ENCODE data around the gene LRIT1.

The LRIT1 gene

GRCh38 chr10:84254552-84255478 is 13.5 kb upstream of the LRIT1 start:
- DNase-seq: no peak

GRCh38 chr10:84248794-84249193 is 7.4 kb upstream of the LRIT1 start:
- DNase-seq: peak in 2 of 56 donors; percentile 2 to 8

- DNase-seq: no peak
Observed at GRCh38 chr10:84247496-84247895, 6.2 kb upstream of the LRIT1 start.

GRCh38 chr10:84244651-84245270 is 3.4 kb upstream of the LRIT1 start, which contains the start of gene RGR:
RGR (plus strand) TSS chr10:84245053; CDS start chr10:84245091, 38 bp downstream.
- peak in 55 of 56 donors; percentile 37 to 98 (median 89) for DNase-seq

- DNase-seq: no peak
Observed at GRCh38 chr10:84243759-84244158, 2.4 kb upstream of the LRIT1 start.

- no peak for DNase-seq
Observed at GRCh38 chr10:84238909-84239308, 2.4 kb downstream of the LRIT1 start.

GRCh38 chr10:84237199-84238051 is 3.9 kb downstream of the LRIT1 start:
- DNase-seq: no peak

GRCh38 chr10:84236807-84237198 is 4.5 kb downstream of the LRIT1 start:
- no peak for DNase-seq

GRCh38 chr10:84235096-84235495 is 6.2 kb downstream of the LRIT1 start:
- no peak for DNase-seq

GRCh38 chr10:84234479-84234878 is 6.9 kb downstream of the LRIT1 start:
- DNase-seq: no peak

- peak in 1 of 56 donors; percentile 33 for DNase-seq
Observed at GRCh38 chr10:84233940-84234339, 7.4 kb downstream of the LRIT1 start.

GRCh38 chr10:84232376-84232775 is 9.0 kb downstream of the LRIT1 start:
- DNase-seq: no peak

GRCh38 chr10:84230359-84230758 is 11.0 kb downstream of the LRIT1 start:
- DNase-seq: no peak

- DNase-seq: no peak
Observed at GRCh38 chr10:84227810-84228209, 13.5 kb downstream of the LRIT1 start.

- DNase-seq: no peak
Observed at GRCh38 chr10:84226616-84227015, 14.7 kb downstream of the LRIT1 start.

GRCh38 chr10:84225427-84226173 is 15.7 kb downstream of the LRIT1 start, which contains the start of gene LRIT2:
LRIT2 (minus strand) TSS chr10:84225544; CDS start chr10:84225520, 24 bp downstream.
- no peak for DNase-seq

- no peak for DNase-seq
Observed at GRCh38 chr10:84224411-84225028, 16.8 kb downstream of the LRIT1 start.

GRCh38 chr10:84221916-84222315 is 19.4 kb downstream of the LRIT1 start:
- DNase-seq: no peak

GRCh38 chr10:84217746-84218145 is 23.6 kb downstream of the LRIT1 start:
- DNase-seq: no peak

GRCh38 chr10:84216834-84217233 is 24.5 kb downstream of the LRIT1 start:
- no peak for DNase-seq
